Astrocyte (in vitro differentiated cells and primary cell): ENCODE measurements around the gene CHST15.

ENCODE experiments used
- CTCF ChIP-seq: IDR thresholded peaks from 2 replicates; pipeline ENCODE4 v1.5.1; 2011; ENCODE audit warnings: low read depth, mild to moderate bottlenecking, inconsistent platforms, low read length, moderate library complexity; ENCODE audit not compliant: insufficient read depth
- EZH2 ChIP-seq: IDR thresholded peaks from 2 replicates; pipeline ENCODE4 v1.6.1; 2012; ENCODE audit warnings: mild to moderate bottlenecking, low read length, inconsistent platforms; ENCODE audit not compliant: insufficient read depth

- TF ChIP-seq CTCF (no peak), EZH2 (no peak)
Observed at GRCh38 chr10:124083740-124084397, 9.5 kb downstream of the CHST15 start.
